GM06990 (cell line): ENCODE results near the gene HSDL1.

ENCODE experiments used
- DNase-seq: peaks from one replicate; pipeline ENCODE4 v3.0.0-alpha.2; 2011; ENCODE audit not compliant: insufficient read length; ENCODE audit errors: extremely low read depth
- H3K27me3 ChIP-seq: replicated peaks from 2 replicates; pipeline ENCODE4 v1.6.0; 2011; ENCODE audit warnings: low read length; ENCODE audit not compliant: control insufficient read depth, insufficient read depth
- H3K36me3 ChIP-seq: 2 replicates; pipeline ENCODE4 v1.5.1; 2011; ENCODE audit warnings: low read length; ENCODE audit not compliant: control insufficient read depth, insufficient read depth
- H3K4me3 ChIP-seq: replicated peaks from 2 replicates; pipeline ENCODE4 v1.5.1; 2011; ENCODE audit warnings: low read depth, mild to moderate bottlenecking, control low read depth, low read length
- CTCF ChIP-seq: IDR thresholded peaks from 2 replicates; pipeline ENCODE4 v1.5.1; 2011; ENCODE audit warnings: low read length, control low read depth, mild to moderate bottlenecking, inconsistent platforms; ENCODE audit not compliant: insufficient read depth, poor library complexity, severe bottlenecking

Gene HSDL1

GRCh38 chr16:84186685-84187437, 41.9 kb upstream of the HSDL1 start, which contains the start of gene TAF1C:
Gene TAF1C, minus strand, starts transcription at chr16:84187057. Its CDS starts 2,069 bp downstream, at chr16:84184988.
- Histone ChIP-seq H3K27me3 (no peaks in the 10 kb centered on the region), H3K4me3 (peak within 1 kb of the TSS; percentile 96)
- peak; percentile 96 for DNase-seq

GRCh38 chr16:84184775-84185174, 39.8 kb upstream of the HSDL1 start:
- H3K4me3 ChIP-seq, result no peak overlapping the region

More at GRCh38 chr16:84186685-84187437, 41.9 kb upstream of the HSDL1 start, which contains the start of gene TAF1C:
- peaks cover 9% of the 10 kb centered on the region for H3K36me3 ChIP-seq
- TF ChIP-seq CTCF, result peak; percentile 98

DNA sequence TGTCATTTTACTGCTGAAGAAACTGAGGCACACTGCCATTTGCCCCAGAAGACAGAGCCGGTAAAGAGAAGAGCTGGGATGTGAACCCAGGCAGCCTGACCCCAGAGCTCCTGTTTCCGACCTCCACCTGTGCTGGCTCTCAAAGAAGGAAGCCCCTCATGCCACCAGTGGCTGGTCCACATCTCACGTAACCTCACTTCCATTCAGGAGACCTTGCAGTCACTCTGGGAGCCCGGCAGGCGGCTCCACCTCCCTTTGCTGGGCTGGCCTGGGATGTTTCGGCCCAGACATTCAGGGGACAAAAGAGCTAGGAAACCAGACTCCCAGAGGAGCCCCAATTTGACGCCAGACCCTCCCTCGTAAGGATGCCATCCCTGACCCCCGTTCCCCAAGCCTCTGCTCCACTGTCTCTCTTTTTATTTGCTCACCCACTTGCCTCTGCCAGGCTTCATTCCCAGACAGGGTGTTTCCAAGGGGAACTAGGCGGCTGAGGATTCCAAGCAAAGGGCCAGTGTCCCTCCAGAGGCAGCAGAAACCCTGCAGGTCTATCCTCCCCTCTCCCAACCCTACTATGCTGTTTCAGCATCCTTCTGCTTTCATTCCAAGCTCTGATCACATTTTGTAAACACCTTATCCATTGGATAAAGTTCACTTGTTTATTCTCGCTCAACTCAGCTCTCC, 39.1 kb upstream of the HSDL1 start:
- no peak for DNase-seq
- Histone ChIP-seq H3K27me3 (no peaks in the 10 kb centered on the region), H3K36me3 (peaks cover 21% of the 10 kb centered on the region), H3K4me3 (no peak overlapping the region)
- no peak for TF ChIP-seq CTCF

More at GRCh38 chr16:84184775-84185174, 39.8 kb upstream of the HSDL1 start:
- DNase-seq, result no peak
- H3K27me3 ChIP-seq, result no peaks in the 10 kb centered on the region
- peaks cover 16% of the 10 kb centered on the region for H3K36me3 ChIP-seq
- TF ChIP-seq CTCF, result no peak

GRCh38 chr16:84183572-84183875, 38.5 kb upstream of the HSDL1 start:
- Histone ChIP-seq H3K36me3 (peaks cover 22% of the 10 kb centered on the region), H3K4me3 (no peak overlapping the region), H3K27me3 (no peaks in the 10 kb centered on the region)
- DNase-seq, result no peak
- no peak for TF ChIP-seq CTCF

DNA sequence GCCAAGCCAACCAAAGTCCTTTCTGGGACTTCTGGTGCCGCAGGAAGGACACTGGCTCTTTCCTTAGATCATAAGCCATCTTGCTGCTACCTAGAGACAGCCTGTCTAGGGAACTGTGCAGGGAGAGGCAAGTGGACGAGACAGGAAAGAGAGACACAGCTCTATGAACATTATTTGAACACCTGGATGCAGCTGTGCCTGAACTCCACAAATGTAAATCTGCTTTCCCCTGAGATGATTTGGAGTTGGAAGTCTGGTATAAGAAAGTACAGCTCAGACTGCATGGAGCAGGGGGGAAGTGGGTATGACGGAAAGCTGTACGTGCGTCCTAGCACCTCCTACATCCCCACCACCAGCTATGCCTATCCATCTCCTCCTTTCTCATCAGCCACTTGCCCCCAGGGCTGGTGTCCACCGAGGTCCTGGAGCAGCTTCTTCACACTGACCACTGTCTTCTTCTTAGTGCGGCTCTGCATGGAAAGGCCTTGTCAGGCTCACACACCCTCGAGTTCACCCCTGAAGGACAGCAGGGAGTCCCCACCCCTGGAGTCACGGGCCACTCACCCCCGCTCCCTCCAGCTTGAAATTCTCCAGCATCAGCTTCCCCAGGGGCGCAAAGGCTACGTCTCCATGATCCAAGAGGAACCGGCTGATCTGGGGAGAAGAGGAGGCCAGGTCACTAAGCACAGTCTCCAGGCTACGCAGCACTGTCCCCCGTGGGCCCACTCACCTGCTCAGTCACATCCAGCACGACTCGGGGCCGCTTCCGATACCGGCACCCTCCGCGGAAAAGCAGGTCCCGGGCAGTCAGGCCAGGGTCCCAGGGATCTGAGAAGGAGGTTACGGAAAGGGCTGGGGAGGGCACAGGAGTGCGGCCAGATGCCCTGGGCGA, 37.9 kb upstream of the HSDL1 start:
- DNase-seq, result no peak
- Histone ChIP-seq H3K27me3 (no peaks in the 10 kb centered on the region), H3K4me3 (no peak overlapping the region), H3K36me3 (peaks cover 25% of the 10 kb centered on the region)
- TF ChIP-seq CTCF, result no peak
